ENCODE results near the gene SLC24A4.

The SLC24A4 gene

DNA sequence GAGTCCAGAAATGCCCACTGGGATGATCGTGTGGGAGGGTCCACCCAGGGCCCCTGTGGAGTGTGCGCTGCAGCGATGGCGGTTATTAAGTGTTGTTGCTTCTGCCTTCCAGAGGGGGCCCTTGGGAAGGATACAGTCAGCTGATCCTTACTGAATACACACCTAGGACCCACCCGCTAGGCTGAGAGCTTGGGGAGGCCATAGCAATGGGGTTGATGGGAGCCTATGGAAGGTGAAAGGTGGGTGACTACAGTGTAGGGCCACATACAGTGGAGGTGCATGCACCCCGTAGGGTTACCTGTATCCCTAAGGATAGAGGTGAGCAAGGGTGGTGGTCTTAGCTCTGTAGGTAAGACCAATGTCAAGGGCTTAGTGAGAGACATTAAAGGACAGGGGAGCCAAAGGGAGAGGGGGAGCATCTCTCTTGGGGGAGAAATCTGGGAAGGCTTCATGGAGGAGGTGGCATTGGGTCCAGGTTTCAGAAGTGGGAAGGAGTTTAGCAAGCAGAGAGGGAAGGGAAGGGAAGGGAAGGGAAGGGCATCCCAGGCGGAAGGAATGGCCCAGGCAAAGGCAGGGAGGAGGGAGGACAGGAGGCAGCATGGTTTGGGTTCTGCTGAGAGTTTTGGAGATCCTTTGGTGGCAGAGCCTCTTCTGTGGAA is 117.5 kb downstream of the SLC24A4 start:
- DNase-seq = no peak

DNA sequence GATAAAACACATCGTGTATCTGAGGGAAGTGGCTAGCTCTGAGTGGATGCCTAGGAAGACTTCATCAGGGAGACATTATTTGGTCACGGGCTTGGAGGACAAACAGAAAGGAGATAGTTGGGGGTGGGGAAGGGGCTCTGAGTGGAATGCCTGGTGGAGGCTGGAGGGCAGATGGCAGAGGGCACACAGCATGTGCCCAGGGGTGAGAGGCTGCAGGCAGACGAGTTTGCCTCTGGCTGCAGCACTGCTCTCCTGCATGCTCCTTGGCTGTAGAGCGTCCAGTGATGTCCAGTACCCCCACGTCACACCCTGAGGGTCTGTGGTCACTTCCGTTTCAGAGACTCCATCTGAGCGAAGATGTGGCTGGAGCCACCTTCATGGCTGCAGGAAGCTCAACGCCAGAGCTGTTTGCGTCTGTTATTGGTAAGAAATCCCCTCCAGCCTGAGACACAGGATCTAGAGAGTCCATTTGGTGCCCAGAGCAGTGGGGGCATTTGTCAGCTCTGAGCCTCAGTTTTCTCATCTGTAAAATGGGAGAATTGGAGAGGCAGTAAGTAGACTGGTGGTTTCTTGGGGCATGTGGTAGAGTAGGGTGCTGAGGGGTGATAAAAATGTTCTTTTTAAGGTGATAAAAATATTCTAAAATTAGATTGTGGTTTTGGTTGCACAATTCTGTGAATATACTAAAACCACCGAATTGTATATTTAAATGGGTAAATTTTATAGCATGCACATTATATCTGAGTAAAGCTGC is 119.0 kb downstream of the SLC24A4 start:
- DNase-seq = no peak

DNA sequence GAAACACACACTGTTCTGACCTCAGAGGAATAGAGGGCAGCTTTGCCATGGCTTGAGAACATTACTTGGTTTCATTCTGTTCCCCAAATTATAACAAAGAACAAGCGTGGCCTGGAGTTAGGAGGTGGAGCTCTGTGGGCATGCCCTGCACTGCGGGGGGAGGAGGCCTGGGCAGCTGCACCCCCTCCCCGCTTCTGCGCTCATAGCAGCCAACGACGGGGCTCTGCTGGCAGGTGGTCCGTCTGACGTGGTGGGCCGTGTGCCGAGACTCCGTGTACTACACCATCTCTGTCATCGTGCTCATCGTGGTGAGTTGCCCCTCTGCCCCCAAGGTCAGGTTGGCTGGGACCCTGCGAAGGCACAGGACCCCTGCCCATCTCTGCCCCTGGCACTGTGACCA is 120.2 kb downstream of the SLC24A4 start:
- no peak for DNase-seq

DNA sequence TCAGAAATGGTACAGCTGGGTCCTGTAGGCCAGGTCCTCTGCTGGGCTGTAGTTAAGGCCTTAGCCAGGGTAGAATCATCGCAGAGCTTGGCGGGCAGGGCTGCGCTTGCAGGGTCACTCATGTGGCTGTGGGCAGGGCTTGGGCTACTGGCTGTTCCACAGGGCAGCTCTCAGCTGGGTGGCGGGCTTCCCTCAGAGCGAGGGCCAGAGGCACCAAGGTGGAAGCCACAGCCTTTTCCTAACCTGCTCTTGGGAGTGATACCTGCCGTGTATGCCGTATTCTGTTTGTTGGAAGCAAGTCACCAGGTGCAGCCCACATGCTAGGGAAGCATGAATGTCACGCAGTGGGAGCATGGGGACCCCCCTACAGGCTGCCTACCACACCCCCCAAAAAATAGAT is 120.8 kb downstream of the SLC24A4 start:
- no peak for DNase-seq

- DNase-seq = no peak
Measured at GRCh38 chr14:92446771-92447170, 123.8 kb downstream of the SLC24A4 start.

GRCh38 chr14:92447416-92448197 is 124.6 kb downstream of the SLC24A4 start:
- DNase-seq = no peak

DNA sequence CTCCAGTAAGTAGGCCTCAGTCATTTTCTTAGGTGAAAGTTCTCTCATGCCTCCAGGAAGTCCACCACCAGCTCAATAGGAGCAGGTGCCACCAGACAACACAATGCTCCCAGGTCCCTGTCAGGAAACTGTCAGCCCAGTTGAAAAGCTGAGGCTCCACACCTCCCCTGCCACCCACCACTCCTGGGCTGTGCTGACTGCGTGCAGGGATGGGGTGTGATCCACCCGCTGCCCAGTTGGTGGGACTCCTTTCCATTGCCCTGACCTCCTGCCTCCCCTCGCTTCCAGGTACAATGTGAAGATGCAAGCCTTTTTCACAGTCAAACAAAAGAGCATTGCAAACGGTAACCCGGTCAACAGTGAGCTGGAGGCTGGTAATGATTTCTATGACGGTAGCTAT is 125.8 kb downstream of the SLC24A4 start:
- DNase-seq = no peak

DNA sequence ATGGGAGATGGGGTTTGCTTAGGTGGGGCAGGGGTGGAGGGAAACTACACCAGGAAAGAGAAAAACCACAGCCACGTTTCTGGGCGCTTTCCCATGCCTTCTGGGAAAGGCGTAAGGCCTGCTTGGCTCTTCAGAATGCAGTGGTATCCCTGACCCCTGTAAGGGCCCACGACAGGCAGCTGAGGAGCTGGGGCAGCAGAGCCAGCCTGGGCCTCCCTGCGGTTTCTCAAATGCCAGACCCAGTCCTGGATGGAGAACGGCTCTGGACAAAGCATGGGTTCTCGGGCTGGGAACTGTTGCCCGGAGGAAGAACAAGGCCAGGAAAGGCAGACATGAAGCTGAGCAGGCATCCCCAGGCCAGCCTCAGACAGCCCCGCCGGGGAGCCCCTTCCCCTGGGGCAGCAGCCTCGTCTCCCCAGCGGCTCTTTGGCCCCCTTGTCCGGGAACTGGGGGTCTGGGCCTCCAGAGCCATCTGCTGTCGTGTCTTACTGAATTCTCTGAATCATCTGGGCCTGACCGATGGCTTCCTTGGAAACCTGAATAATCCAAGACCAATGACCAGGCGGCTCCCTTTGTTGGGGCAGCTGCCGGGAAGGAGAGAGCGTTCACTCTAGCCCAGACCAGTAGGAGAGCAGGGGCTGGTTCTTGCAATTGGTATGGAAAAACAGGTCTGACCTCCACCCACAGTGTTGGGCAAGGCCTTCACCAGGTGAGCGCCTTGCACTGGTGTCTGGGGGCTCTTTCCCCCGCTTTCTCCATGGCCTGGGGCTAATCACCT is 126.6 kb downstream of the SLC24A4 start:
- DNase-seq = no peak

DNA sequence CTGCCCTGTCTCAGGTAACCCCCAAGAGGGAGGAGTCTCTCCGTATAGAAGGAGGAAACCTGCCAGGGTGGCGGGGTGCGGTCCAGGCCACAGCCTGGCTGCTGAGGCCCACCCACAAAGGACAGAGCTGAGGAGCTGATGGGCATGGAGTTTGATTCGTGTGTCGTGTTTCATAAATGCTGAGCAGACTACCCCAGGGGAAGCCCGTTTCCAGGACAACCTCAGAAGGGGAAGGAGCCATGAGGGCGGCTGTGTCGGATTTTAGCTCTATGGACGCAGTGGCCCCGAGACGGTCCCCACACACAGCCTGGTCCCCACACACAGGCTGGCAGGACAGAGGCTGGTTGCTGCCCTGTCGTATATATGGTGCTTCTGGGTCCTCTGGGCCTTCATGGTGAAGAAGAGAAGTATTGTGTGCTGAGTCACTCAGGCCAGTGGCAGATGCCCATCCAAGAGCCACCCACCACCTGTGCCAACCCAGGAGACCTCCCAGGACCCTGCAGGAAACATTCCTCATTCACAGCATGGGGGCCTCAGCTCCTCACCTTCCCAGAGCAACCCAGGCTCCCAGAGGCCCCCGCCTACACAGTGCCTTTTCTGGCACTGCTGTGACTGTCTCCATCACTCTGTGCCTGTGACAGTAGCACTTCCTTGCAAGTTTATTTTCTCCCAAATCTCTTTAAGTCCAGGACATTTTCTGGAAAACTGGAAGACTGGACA is 127.5 kb downstream of the SLC24A4 start:
- DNase-seq = no peak

DNA sequence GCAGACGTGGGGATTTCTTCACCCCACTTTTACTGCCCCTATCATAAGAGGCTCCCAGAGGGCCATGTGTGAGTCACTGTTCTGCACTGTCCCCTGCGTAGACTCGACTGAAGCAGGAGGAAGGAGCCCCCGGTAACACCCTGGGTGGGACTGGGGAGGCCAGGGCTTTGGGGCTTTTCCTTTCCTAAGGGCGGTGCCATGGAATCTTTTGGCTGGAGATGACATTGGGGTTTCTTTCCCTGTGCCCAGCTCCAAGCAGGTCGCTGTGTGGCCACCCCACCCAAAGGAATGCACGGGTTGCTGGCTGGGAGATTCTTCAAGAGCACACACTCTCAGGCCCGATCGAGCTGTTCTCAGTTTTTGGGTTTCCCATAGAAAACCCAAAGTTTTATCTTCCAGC is 128.3 kb downstream of the SLC24A4 start:
- no peak for DNase-seq

- DNase-seq = no peak
Measured at GRCh38 chr14:92451755-92452154, 128.8 kb downstream of the SLC24A4 start.

DNA sequence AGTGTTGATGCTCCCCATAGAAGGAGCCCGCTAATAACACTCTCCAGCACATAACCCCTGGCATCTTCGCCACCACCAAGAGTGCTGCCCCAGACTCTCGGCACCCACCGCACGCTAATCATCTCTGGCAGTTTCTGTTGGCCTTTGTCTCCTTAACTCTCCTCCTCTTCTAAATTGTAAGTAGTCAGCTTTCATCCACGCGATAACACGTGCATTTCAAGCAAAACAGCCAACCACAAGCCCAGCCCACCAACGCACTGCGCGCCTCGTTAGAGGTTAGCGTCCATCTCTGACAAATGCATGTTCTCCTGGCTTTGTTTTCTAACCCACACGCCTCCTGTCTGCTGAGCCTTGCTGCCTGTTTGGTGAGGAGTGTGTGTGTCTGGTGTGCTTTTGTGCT is 129.5 kb downstream of the SLC24A4 start:
- DNase-seq = no peak

- no peak for DNase-seq
Measured at GRCh38 chr14:92453691-92454090, 130.7 kb downstream of the SLC24A4 start.

DNA sequence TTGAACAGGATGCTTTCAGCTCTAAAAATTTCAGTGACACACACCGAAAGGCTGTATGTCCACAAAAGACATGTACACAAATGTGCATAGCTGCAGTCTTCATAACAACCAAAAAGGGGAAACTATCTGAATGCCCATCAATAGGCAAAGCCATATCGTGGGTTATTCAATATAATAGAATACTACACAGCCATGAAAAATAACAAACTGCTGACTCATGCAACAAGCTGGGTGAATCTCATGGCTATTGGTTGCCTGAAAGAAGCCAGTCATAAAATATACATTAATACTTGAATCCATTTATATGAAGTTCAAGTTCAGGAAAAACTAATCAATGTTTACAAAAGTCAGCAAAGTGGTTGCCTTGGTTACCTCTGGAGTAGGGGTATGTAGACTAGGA is 132.3 kb downstream of the SLC24A4 start:
- no peak for DNase-seq

DNA sequence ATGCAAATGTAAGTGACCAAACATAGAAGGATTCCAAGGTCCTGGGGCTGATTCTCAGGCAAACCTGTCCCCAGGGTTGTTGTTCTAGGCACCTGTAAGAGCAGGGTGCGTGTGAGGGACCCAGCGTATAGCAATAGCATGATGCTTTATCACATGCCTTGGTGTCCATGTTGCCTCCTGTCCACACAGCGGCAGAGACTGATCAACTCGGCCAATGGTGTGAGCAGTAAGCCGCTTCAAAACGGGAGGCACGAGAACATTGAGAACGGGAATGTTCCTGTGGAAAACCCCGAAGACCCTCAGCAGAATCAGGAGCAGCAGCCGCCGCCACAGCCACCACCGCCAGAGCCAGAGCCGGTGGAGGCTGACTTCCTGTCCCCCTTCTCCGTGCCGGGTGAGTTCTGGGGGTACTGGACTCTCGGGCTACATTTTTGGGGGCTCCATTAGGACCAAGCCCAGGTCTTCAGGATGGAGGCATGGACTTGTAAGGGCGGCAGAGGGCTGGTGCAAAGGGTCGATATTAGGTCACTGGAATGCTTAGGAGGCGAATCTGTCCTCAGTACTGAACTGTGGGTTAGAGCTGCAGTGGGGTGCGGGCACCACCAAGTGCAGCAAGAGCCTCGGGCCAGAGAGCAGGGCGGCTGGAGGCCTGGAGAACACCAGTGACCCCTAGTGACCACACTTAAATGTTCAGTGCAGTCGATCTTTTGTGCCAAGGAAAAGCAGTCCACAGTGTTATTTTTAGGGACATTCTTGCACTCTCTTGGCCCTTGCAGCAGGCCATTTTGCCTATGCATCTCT is 133.4 kb downstream of the SLC24A4 start:
- no peak for DNase-seq

DNA sequence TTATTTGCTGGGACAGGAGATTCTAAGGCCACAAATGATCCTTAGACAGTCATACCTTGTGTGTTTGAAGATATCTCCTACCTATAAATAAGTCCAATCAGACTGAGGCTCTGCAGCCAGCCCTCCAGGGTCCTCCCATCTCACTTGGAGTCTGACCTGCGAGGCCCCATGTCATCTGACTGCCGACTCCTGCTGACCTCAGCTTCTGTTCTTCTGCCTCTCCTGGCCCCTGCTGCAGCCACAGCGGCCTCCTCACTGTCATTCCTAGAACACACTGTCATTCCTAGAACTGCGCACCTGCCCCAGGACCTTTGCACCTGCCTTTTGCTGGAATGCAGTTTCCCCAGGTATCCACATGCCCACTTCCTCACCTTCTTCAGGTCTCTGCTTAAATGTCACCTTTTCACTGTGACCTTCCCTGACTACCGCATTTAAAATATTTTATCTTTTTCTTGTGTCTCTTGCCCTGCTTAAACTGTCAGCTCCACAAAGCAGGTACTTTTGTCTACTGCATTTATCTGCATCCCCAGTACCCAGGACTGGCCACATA is 134.1 kb downstream of the SLC24A4 start:
- DNase-seq = no peak

- DNase-seq = no peak
Measured at GRCh38 chr14:92458136-92459029, 135.4 kb downstream of the SLC24A4 start.

- DNase-seq = no peak
Measured at GRCh38 chr14:92459030-92459949, 136.3 kb downstream of the SLC24A4 start.

- DNase-seq = no peak
Measured at GRCh38 chr14:92459950-92460421, 137.0 kb downstream of the SLC24A4 start.

Measured in stimulated activated CD4-positive, alpha-beta T cell treated with anti-CD3 and anti-CD28 coated beads, Interleukin-4, amount 100 ng/mL, for 1 hour (primary cell).